ENCODE results near the gene SCFD2.
"Not testable (repeated sequence)": the region's sequence is repeated elsewhere in the genome, so short reads cannot be mapped to it uniquely, and the experiment has no call there.

Gene SCFD2

GRCh38 chr4:53050361-53050774 is 315.5 kb downstream of the SCFD2 start:
- no peak for DNase-seq (ENCODE audit: low spot score)

GRCh38 chr4:53049528-53049927 is 316.3 kb downstream of the SCFD2 start:
- no peak for DNase-seq (ENCODE audit: low spot score)

DNA sequence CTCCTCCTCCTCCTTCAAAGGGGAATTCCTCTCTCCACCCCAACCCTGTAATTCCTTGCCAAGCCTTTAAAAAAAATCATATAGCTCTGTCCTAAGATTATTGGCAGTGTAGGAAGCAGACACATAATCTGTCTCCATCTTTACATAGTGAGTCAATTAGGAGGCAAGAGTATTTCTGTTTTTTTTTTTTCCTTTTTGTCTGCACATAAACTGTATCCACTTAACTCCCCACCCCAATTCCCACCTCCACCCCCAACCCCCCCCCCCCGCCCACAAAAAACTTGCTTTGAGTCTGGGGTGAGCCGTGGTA is 321.3 kb downstream of the SCFD2 start:
- DNase-seq (ENCODE audit: low spot score) = no peak

DNA sequence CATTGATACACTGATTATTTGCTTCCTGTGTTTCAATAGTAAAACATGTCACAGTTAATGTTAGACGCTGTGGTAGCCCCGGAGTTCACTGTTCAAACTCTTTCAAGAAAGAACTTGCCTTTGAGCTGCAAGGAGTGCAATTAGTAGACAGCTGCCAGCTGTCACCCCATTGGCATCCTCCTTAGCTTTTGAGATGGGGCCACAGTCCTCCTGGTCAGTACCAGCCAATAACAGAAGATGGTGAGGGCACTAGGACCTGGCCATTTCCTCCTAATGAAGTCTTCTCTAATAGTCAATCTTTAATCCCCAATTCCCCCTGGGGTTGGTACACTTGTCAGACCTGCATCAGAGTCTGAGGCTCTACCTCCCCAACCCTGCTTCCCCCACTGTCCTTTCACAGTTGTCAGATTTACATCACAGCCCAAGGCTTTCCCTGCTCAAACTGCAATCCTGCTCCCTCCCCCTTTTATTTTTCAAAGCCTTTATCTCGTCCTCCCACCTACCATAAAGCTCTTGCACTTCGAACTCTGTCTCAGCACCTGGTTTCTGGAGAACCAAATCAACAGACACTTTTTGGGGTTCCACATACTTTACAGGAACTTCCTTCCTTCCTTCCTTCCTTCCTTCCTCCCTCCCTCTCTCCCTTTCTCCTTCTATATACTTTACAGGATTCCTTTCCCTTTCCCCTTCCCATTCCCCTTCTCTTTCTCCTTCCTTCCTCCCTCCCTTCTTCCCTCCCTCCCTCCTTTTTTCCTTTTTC is 321.8 kb downstream of the SCFD2 start:
- no peak for DNase-seq (ENCODE audit: low spot score)

DNA sequence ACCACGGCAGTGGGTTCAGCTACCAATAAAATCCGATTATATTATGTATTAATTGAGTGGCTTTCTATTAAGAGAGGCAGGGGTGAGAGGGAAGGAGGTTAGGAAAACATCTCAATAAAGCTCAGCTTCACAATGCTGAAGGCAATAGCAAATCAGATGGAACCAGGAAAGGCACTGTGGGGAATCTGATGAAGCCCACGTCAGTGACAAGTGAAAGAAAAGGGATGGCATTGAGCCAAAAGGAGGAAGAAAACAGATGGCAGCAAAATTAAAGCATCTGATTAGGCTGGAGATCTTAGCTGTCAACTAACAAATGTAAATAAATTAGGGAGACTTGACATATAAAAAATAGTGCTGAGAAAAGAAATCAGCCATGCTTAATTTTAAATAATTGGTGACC is 322.8 kb downstream of the SCFD2 start:
- no peak for DNase-seq (ENCODE audit: low spot score)

DNA sequence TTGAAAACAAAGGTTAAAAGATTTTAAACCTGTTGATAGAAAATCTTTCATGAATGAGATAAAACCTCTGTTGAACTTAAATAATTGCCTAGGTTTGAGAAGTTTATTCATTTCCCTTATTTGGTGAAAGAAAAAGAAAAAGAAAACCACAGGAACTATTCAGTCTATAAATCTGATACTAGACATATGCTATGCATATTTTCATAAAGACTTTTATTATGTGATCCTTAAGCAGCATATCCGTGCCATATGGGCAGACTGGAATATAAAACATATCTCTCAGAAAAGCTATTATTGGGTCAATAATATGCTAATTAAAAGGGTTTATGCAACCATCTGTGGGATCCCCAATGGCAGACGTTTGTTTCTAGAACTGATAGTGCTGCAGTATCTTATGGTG is 325.0 kb downstream of the SCFD2 start:
- no peak for DNase-seq (ENCODE audit: low spot score)

DNA sequence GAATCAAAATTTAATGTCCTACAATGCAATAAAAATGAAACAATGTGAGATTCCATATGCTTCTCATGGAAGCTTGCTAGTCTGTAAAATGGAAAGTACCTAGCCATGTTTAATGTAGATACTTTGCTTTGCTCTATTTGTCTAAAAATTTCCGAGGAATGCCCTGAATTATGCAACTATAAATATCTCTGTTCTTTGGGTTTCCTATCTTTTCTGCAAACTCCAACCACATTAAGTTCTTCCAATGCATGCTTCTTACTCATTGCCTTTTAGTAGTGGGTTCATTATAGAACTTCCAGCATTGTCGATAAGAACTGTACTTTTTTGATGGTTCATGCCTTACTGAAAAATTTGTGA is 325.4 kb downstream of the SCFD2 start:
- DNase-seq (ENCODE audit: low spot score) = no peak

DNA sequence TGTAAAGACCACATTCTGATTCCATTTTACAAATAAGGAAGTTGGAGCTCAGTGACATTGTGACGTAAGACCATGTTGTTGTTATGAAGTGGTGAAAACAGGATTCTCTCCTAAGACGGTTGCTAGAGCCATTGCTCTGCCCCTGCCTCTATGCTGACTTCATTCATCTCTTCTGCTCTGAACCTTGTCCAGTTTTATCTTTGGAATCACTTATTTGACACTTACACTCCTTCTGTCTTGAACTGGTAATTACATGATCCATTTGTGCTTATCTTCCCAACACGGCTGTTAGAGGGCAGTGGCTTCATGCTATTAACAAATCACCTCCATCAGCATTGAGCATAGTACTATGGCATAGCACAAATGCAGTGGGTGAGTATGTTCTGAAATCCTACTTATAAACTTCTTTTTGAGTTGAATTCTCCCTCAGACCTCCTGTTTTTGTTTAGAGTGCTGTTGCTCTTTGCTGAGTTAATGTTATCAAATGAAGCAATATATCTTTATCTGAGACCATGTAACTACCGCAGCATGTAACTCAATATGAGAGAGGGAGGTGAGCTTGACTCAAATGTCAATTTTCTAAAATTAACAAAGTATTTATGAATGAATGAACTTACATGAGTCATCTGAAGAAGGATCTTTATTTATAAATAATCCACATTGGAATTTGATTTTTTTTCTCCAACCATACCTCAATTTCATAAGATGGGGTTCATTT is 326.0 kb downstream of the SCFD2 start:
- no peak for DNase-seq (ENCODE audit: low spot score)

GRCh38 chr4:53037892-53038291 is 328.0 kb downstream of the SCFD2 start:
- DNase-seq (ENCODE audit: low spot score) = no peak

GRCh38 chr4:53032908-53033307 is 333.0 kb downstream of the SCFD2 start:
- not testable (repeated sequence) for DNase-seq (ENCODE audit: low spot score)

- DNase-seq (ENCODE audit: low spot score) = no peak
Measured at GRCh38 chr4:53026233-53026632, 339.6 kb downstream of the SCFD2 start.

- DNase-seq (ENCODE audit: low spot score) = no peak
Measured at GRCh38 chr4:53023677-53024299, 342.1 kb downstream of the SCFD2 start.

DNA sequence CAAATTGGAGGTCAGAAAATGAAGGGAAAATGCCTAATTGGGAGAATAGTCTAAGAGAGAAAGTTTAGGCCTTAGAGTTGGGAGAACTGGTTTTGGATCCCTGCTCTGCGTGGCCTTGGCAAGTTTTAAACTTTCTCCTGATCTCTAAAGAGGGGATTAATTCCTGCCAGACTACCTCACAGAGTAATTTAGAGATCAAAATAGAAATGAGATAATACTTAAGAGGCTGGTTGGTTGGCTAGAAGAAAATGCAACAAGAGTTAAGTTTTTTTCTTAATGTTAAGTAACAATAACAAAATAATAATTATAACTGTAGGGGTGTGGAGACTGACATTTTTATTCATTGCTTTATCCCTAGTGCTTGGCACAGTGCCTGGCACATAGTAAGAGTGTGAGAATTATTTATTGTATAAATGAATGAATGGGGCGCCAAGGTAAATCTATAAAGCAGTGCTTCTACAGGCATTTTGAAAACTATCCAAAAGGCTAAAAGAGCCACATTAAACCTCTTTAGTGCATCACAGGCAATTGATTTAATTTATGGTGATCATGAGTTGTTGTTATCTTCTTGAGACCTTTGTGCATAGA is 343.3 kb downstream of the SCFD2 start:
- no peak for DNase-seq (ENCODE audit: low spot score)

DNA sequence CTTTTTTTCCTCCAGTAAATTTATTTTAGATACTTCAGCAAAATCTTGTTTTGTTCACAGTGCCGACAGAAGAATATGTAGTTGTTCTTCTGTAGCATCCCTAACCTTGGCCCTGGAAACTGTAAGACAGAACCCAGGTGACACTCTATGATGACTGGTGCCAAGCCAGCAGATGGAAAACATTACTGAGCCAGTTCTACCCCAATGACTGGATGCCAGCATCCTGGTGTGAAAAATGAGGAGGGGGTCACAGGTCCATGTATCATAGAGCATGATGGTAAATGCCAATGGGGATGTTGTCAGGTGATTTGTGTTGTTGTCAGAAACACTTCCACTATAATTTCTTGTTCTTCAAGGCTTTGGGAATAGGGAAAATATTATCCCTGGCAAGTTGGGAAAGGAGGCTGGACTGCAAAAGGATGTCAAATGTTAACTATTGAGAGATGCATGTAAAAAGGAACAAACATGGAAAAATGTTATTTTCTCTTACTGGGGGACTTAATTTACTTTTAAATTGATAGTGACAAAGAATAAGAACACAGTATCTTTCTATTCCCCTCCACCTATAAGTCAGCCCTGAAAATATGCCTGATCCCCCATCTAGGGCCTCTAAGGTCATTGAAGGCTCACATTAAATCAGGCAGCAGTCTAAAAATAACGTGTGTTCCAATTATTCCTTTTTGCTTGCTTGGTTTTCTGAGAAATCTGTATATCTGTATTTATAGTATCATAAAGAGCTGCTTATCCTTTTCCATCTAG is 343.9 kb downstream of the SCFD2 start:
- no peak for DNase-seq (ENCODE audit: low spot score)

DNA sequence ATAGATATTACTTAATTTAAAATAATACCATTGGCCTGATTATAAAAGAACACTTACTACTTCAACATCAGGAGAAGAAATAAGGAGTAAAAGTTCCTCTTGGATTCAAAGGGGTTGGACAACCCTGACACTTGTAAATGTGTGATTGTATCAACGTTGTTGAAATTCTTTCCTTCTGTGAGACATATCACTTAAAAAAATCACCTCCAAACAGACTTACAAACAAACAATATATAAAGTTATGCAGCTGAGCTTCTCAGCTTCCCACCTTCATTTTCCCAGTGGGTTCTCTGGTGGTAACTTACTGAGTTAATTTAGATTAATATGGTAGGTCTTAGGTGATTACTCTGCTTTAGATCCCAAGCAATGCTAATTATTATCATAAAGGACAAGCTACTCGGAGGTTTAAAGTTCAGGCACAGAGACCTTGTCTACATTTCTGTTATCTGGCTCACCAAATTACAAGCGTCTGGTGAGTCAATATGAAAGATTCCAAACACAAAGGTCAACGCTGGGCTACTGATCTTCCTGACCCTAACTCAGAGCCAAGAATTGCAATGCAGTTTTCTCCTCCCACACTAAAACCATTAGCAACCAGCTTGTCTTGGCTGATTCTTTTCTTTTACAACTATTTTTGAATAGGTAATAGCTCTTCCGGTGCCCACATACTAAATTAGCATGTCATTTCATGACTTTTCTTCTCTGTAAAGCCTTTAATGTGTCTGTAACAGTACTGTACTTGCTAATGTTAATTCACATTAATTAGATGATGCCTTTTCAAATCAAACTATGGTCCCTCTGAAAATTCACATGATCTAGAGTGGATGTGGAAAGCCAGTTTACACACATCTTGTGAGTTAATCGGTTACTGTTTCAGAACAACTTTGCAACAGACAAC is 346.1 kb downstream of the SCFD2 start:
- DNase-seq (ENCODE audit: low spot score) = no peak

DNA sequence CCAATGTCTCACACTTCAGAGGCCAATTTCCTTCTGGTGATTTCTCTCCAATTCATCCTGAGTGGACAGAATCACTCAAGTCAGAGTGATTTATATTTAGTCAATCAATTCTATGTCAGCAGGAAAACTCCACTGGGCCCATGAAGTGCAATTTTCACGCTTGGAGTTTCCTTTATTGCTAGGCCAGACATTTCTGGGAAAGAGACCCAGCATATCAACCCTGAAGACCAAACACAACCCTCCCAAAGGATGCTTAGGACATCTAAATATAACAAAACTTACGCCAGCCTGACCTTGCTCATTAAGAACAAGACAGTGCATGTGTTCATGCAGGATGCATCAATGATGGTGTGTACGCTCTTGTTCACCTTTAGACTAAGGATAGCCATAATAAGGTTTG is 347.4 kb downstream of the SCFD2 start:
- DNase-seq (ENCODE audit: low spot score) = no peak

DNA sequence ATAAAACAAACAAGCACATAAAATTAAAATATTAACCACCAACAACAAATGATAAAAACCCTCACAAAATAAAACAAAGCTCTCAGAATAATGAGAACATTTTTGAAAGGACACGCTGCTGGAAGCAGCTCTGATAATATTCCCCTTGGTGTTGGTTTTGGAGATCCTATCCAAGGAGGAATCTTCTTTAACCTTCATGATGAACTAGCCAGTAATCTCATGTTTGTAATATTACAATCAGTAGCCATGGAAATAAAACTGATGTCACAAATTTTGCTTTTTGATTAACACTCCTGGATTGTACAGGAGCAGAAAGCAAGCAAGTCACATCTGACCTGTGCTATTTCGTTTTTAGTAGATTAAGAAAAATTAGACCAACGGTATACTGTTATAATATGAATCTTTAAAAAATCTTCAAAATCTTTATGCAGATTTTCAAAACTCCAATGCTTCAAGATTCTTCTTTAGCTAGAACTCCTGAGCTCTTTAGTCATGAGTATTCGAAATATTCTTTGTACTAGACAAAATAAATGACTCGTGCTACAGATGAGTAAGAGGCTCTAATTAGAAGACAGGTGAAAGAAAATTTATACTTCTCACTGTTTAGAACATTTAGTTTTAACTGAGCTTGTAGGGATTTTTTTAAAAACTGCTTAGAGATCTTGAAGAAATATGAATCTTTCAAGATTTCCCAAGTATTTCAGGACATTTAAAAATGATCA is 349.6 kb downstream of the SCFD2 start:
- no peak for DNase-seq (ENCODE audit: low spot score)

GRCh38 chr4:53015681-53016080 is 350.2 kb downstream of the SCFD2 start:
- DNase-seq (ENCODE audit: low spot score) = no peak

GRCh38 chr4:53014881-53015280 is 351.0 kb downstream of the SCFD2 start:
- no peak for DNase-seq (ENCODE audit: low spot score)

- DNase-seq (ENCODE audit: low spot score) = no peak
Measured at GRCh38 chr4:53013873-53014775, 351.7 kb downstream of the SCFD2 start.
